K562 (cell line): ENCODE measurements around the gene EVPL. TPM values are rescaled to one million over a fixed set of nuclear protein-coding genes. Genes with fewer than 3 reads are reported as not detected.

Experiments
- ATAC-seq: fragments of 200-7000 bp; cut with Tn5 transposase; 3 replicates; pipeline ENCODE4 v1.9.1; 2020; ENCODE audit warnings: moderate library complexity
- BruUV-seq: library from RNA; stranded (reverse); fragments of 400-500 nt; replicated peaks from 2 replicates; lab custom pipeline; 2021; lab: Mats Ljungman, UMichigan
- CTCF ChIA-PET: fragments of 300-600 bp; formaldehyde crosslinking; extraction: SDS; loops from one replicate; lab custom pipeline; 2021; ENCODE audit warnings: low intra/inter-chr PET ratio; lab: Yijun Ruan, JAX
- POLR2A ChIA-PET: fragments of 300-600, 350-650 bp; sonication (Branson Sonifier 250); formaldehyde crosslinking; extraction: SDS; loops from one replicate; lab custom pipeline; 2021; ENCODE audit warnings: antibody characterized with exemption, inconsistent platforms; lab: Yijun Ruan, JAX
- DNase-seq, 4 experiments: peaks; one replicate each; pipeline versions ENCODE4 v3.0.0 to v3.0.0-alpha.2; 2011 to 2018; ENCODE audit warnings: low spot score in 3 of 4, mixed read lengths in 3 of 4; ENCODE audit errors: extremely low read depth in 1 of 4
- FAIRE-seq: peaks from 2 replicates; lab custom pipeline; 2011; peaks lifted over from hg19 to GRCh38; lab: Jason Lieb, UNC
- H2AFZ ChIP-seq: 2 replicates; pipeline ENCODE4 v1.6.0; 2011; ENCODE audit warnings: low read depth, low read length, control low read depth, inconsistent platforms
- H3K27ac ChIP-seq: fragments of 200-600 bp; 3 replicates; pipeline ENCODE4 v1.8.0; 2011; ENCODE audit warnings: low read depth, mild to moderate bottlenecking, control low read depth, inconsistent platforms, low read length, moderate library complexity, mixed read lengths; ENCODE audit errors: extremely low read depth
- H3K27me3 ChIP-seq, 2 experiments: fragments of 300-600 bp in 1 of 2; 2 replicates in 1 of 2; 3 replicates in 1 of 2; pipeline versions ENCODE4 v1.6.0 to v1.8.0; 2011; ENCODE audit warnings: inconsistent platforms in 2 of 2, low read length in 2 of 2, mild to moderate bottlenecking in 1 of 2, mixed read lengths in 1 of 2, moderate library complexity in 1 of 2; ENCODE audit not compliant: control insufficient read depth in 2 of 2, insufficient read depth in 2 of 2
- H3K36me3 ChIP-seq: fragments of 300-600 bp; 3 replicates; pipeline ENCODE4 v1.8.0; 2011; ENCODE audit warnings: mild to moderate bottlenecking, low read length, inconsistent platforms; ENCODE audit not compliant: control insufficient read depth, insufficient read depth
- H3K4me1 ChIP-seq, 2 experiments: fragments of 200-600 bp in 1 of 2; replicated peaks in 1 of 2; 2 replicates in 1 of 2; 3 replicates in 1 of 2; pipeline versions ENCODE4 v1.5.1 to v1.8.0; 2011; ENCODE audit warnings: inconsistent platforms in 2 of 2, low read length in 2 of 2, mild to moderate bottlenecking in 1 of 2, mixed read lengths in 1 of 2, moderate library complexity in 1 of 2; ENCODE audit not compliant: control insufficient read depth in 2 of 2, insufficient read depth in 2 of 2
- H3K4me2 ChIP-seq: 2 replicates; pipeline ENCODE4 v1.6.1; 2011; ENCODE audit warnings: low read length, control low read depth, inconsistent platforms, mixed read lengths; ENCODE audit not compliant: insufficient read depth
- H3K4me3 ChIP-seq: fragments of 200-600 bp; sonication (generic), shearing (Covaris generic); 2 replicates; pipeline ENCODE4 v1.5.1; 2016; ENCODE audit warnings: control low read depth, inconsistent platforms
- H3K79me2 ChIP-seq: fragments of 200-600 bp; 3 replicates; pipeline ENCODE4 v1.8.0; 2011; ENCODE audit warnings: low read length, inconsistent platforms; ENCODE audit not compliant: control insufficient read depth, insufficient read depth
- H3K9ac ChIP-seq, 2 experiments: 2 replicates each; pipeline versions ENCODE4 v1.6.0 to v1.6.1; 2011; ENCODE audit warnings: low read depth in 2 of 2, low read length in 2 of 2, control low read depth in 1 of 2, inconsistent platforms in 1 of 2, mild to moderate bottlenecking in 1 of 2, mixed read lengths in 1 of 2; ENCODE audit not compliant: insufficient read depth in 1 of 2
- H3K9me1 ChIP-seq: one replicate; pipeline ENCODE4 v1.6.0; 2011; ENCODE audit warnings: inconsistent platforms, mild to moderate bottlenecking, low read length, moderate library complexity; ENCODE audit not compliant: control insufficient read depth, insufficient read depth
- H3K9me3 ChIP-seq: replicated peaks from 2 replicates; pipeline ENCODE4 v1.5.1; 2011; ENCODE audit warnings: low read depth, low read length, inconsistent platforms; ENCODE audit not compliant: control insufficient read depth, insufficient read depth
- H4K20me1 ChIP-seq: replicated peaks from 2 replicates; pipeline ENCODE4 v1.6.1; 2011; ENCODE audit warnings: low read length, inconsistent platforms, mixed read lengths; ENCODE audit not compliant: control insufficient read depth, insufficient read depth
- ARID3B ChIP-seq: fragments of 250-450 bp; sonication (Bioruptor Pico); IDR thresholded peaks from 2 replicates; pipeline ENCODE4 v1.4.0; 2020; ENCODE audit warnings: borderline replicate concordance
- ARNT ChIP-seq, 2 experiments: fragments of 450-650 bp; IDR thresholded peaks; 2 replicates each; pipeline ENCODE4 v1.6.1; 2016; ENCODE audit warnings: mild to moderate bottlenecking in 1 of 2
- C11orf30 ChIP-seq: fragments of 450-650 bp; IDR thresholded peaks from 2 replicates; pipeline ENCODE4 v1.6.1; 2016; ENCODE audit warnings: low read depth, mild to moderate bottlenecking
- CCAR2 ChIP-seq: fragments of 200-400 bp; formaldehyde crosslinking; IDR thresholded peaks from 2 replicates; pipeline ENCODE4 v1.6.1; 2017; ENCODE audit warnings: mild to moderate bottlenecking, low read depth, low read length
- HOMEZ ChIP-seq: fragments of 250-450 bp; sonication (Bioruptor Pico); IDR thresholded peaks from 2 replicates; pipeline ENCODE4 v1.4.0; 2020; ENCODE audit warnings: mild to moderate bottlenecking, moderate library complexity
- POLR2B ChIP-seq: fragments of 450-650 bp; IDR thresholded peaks from 2 replicates; pipeline ENCODE4 v1.6.1; 2018; ENCODE audit warnings: low read depth; ENCODE audit not compliant: partially characterized antibody
- RFX1 ChIP-seq: fragments of 450-650 bp; IDR thresholded peaks from 2 replicates; pipeline ENCODE4 v1.6.1; 2016; ENCODE audit warnings: mild to moderate bottlenecking, moderate library complexity
- SP1 ChIP-seq: sonication (generic); formaldehyde crosslinking; IDR thresholded peaks from 2 replicates; pipeline ENCODE4 v1.8.1; 2022; ENCODE audit warnings: mild to moderate bottlenecking, missing genetic modification reagents
- USF1 ChIP-seq: sonication (generic); formaldehyde crosslinking; IDR thresholded peaks from 2 replicates; pipeline ENCODE4 v1.9.0; 2022; ENCODE audit warnings: mild to moderate bottlenecking, missing genetic modification reagents
- ZBTB1 ChIP-seq: sonication (generic); formaldehyde crosslinking; IDR thresholded peaks from 2 replicates; pipeline ENCODE4 v1.8.1; 2023; ENCODE audit warnings: missing genetic modification reagents, low read depth, mild to moderate bottlenecking, borderline replicate concordance
- ZBTB43 ChIP-seq: sonication (generic); formaldehyde crosslinking; IDR thresholded peaks from 2 replicates; pipeline ENCODE4 v1.8.0; 2023; ENCODE audit warnings: mild to moderate bottlenecking, missing genetic modification reagents
- ZFP36 ChIP-seq: fragments of 150-350 bp; IDR thresholded peaks from 2 replicates; pipeline ENCODE4 v1.6.1; 2018; ENCODE audit warnings: low read length, low read depth; ENCODE audit not compliant: partially characterized antibody
- ZNF444 ChIP-seq: fragments of 250-450 bp; sonication (Bioruptor Pico); IDR thresholded peaks from 2 replicates; pipeline ENCODE4 v1.4.0; 2020; ENCODE audit warnings: mild to moderate bottlenecking, moderate library complexity
- WGBS: fragments of 100-300 bp; shearing (Covaris generic); methylation state at CpG from one replicate; pipeline ENCODE4 v1.1.6; 2016; ENCODE audit warnings: low coverage, mixed read lengths; ENCODE audit not compliant: insufficient coverage; ENCODE audit errors: missing lambda C conversion rate; 5-methylcytosine and 5-hydroxymethylcytosine counted together
- in situ Hi-C: fragments of 300-500 bp; cut with MboI; formaldehyde crosslinking; loops from 4 replicates; pipeline ENCODE4 v1.15.0; 2018; ENCODE audit warnings: inconsistent platforms, mixed read lengths
- intact Hi-C: fragments of 100-400 bp; cut with micrococcal nuclease; formaldehyde crosslinking; loops from 2 replicates; pipeline ENCODE4 v1.14.2; 2022
- polyA plus RNA-seq, 8 experiments: library from polyadenylated mRNA; depleted of rRNA in 4 of 8; stranded (reverse) in 5 of 8; unstranded in 3 of 8; fragments of >200 nt; fragmentation: Nextera tagmentation in 2 of 8; fragmentation: Illumina TruSeq in 1 of 8; extraction: Ambion mirVana in 2 of 8; extraction: Trizol in 1 of 8; gene quantifications; 2 replicates each; pipeline versions ENCODE4 v1.2.1 to v1.2.3, GENCODE V29; 2011 to 2014; ENCODE audit warnings: inconsistent platforms in 1 of 8, missing spikeins in 1 of 8
- total RNA-seq, 7 experiments: library from RNA; depleted of rRNA in 6 of 7; stranded (reverse); fragments of >200 nt in 6 of 7; fragmentation: Illumina TruSeq in 2 of 7; extraction: Trizol in 2 of 7; gene quantifications; 2 replicates each; pipeline versions ENCODE4 v1.2.1 to v1.2.3, GENCODE V29; 2011 to 2021; ENCODE audit warnings: low replicate concordance in 1 of 7

EVPL gene
- total and polyA plus RNA-seq, 9 of the 15 experiments (the other 6 are each of a cell fraction or from before 2014, with no cell fraction given), result 0.08 to 0.18 (median 0.16) TPM; not detected in 5

- WGBS, result 78% methylated on average over 17 of the region's 20 CpGs
- no TSS peak for BruUV-seq
- no peaks in the 10 kb centered on the region for H3K79me2 ChIP-seq
- in situ Hi-C loops, result no loop called here
- FAIRE-seq (no peak), ATAC-seq (no peak), DNase-seq (no peak)
- H3K27me3 ChIP-seq, result no peaks in the 10 kb centered on the region
- H3K36me3 ChIP-seq, result no peaks in the 10 kb centered on the region
- H3K27ac ChIP-seq, result no peak overlapping the region
- no peaks in the 10 kb centered on the region for H3K9me3 ChIP-seq
- no peak overlapping the region for H3K4me3 ChIP-seq
- ChIA-PET CTCF (no interaction called here), POLR2A (interaction anchor here (0.6 to 0.8 kb wide), 3 partner anchors 38 to 1016 kb away, joined by 3 to 4 read pairs (median 4); no protein-coding TSS in a partner anchor)
- H3K9ac ChIP-seq, result peak overlapping the region in 1 of 2 experiments; percentile 35; a peak in 2 of 4 replicates
- H3K4me2 ChIP-seq, result no peak overlapping the region
- no peaks in the 10 kb centered on the region for H4K20me1 ChIP-seq
- peaks cover 8 to 23% of the 10 kb centered on the region in 2 experiments for H3K4me1 ChIP-seq
- H3K9me1 ChIP-seq, result no peaks in the 10 kb centered on the region
- intact Hi-C loops, result no loop called here
- no peak overlapping the region for H2AFZ ChIP-seq
- no peak for TF ChIP-seq USF1 (CRISPR knock-in tag)
- no peak for TF ChIP-seq C11orf30
- no peak for TF ChIP-seq HOMEZ
- TF ChIP-seq ZNF444 (CRISPR knock-in tag), result no peak
- no peak for TF ChIP-seq ZBTB43 (CRISPR knock-in tag)
- no peak for TF ChIP-seq POLR2B
- no peak for TF ChIP-seq ZBTB1 (CRISPR knock-in tag)
- TF ChIP-seq ZFP36, result no peak
- no peak for TF ChIP-seq ARID3B (CRISPR knock-in tag)
- TF ChIP-seq RFX1, result no peak
- no peak for TF ChIP-seq ARNT (IDR thresholded peaks at IDR 0.05)
- TF ChIP-seq SP1 (CRISPR knock-in tag), result no peak
- no peak for TF ChIP-seq CCAR2
These were observed 5.1 kb upstream of the EVPL start for GRCh38 chr17:76032073-76032779.
